K562 (cell line): ENCODE data around the gene RIT1. TPM values are rescaled to one million over a fixed set of nuclear protein-coding genes. Genes with fewer than 3 reads are reported as not detected.

Source experiments
- CHAMP1 ChIP-seq: fragments of 450-650 bp; IDR thresholded peaks from 2 replicates; pipeline ENCODE4 v1.6.1; 2016; ENCODE audit warnings: mild to moderate bottlenecking
- CUX1 ChIP-seq: fragments of 200-800 bp; sonication (Bioruptor generic); IDR thresholded peaks from 2 replicates; pipeline ENCODE4 v1.6.1; 2016; ENCODE audit warnings: missing genetic modification characterization, missing compliant biosample characterization
- EP400 ChIP-seq: fragments of 450-650 bp; IDR thresholded peaks from 2 replicates; pipeline ENCODE4 v1.6.1; 2017; ENCODE audit warnings: antibody characterized with exemption, mild to moderate bottlenecking, moderate library complexity
- HMG20A ChIP-seq: fragments of 450-650 bp; formaldehyde crosslinking; conservative IDR thresholded peaks from 2 replicates; pipeline ENCODE4 v1.4.0; 2020; ENCODE audit warnings: mild to moderate bottlenecking, mixed read lengths
- NFE2 ChIP-seq: IDR thresholded peaks from 2 replicates; pipeline ENCODE4 v1.6.1; 2014; ENCODE audit warnings: antibody characterized with exemption, low read depth
- NFIX ChIP-seq: fragments of 250-450 bp; sonication (Bioruptor Pico); IDR thresholded peaks from 2 replicates; pipeline ENCODE4 v1.4.0; 2020; ENCODE audit warnings: low read depth, mild to moderate bottlenecking, moderate library complexity
- PML ChIP-seq: IDR thresholded peaks from 2 replicates; pipeline ENCODE4 v1.6.1; 2012; ENCODE audit warnings: low read length, inconsistent platforms
- POLR2AphosphoS5 ChIP-seq: IDR thresholded peaks from 2 replicates; pipeline ENCODE4 v1.6.1; 2011; ENCODE audit warnings: mild to moderate bottlenecking, low read depth, low read length, moderate library complexity; ENCODE audit not compliant: control insufficient read depth, insufficient read depth
- RBM34 ChIP-seq: fragments of 200-400 bp; formaldehyde crosslinking; IDR thresholded peaks from 2 replicates; pipeline ENCODE4 v1.6.1; 2018; ENCODE audit warnings: low read length, borderline replicate concordance; ENCODE audit not compliant: insufficient read depth
- SMAD2 ChIP-seq: fragments of 150-350 bp; IDR thresholded peaks from 2 replicates; pipeline ENCODE4 v1.6.1; 2014; ENCODE audit warnings: low read depth, mild to moderate bottlenecking, low read length
- SNIP1 ChIP-seq: fragments of 450-650 bp; IDR thresholded peaks from 2 replicates; pipeline ENCODE4 v1.7.1; 2017; ENCODE audit warnings: low read depth, mild to moderate bottlenecking
- SP1 ChIP-seq: sonication (generic); formaldehyde crosslinking; IDR thresholded peaks from 2 replicates; pipeline ENCODE4 v1.8.1; 2022; ENCODE audit warnings: mild to moderate bottlenecking, missing genetic modification reagents
- THRB ChIP-seq: fragments of 450-650 bp; formaldehyde crosslinking; conservative IDR thresholded peaks from 2 replicates; pipeline ENCODE4 v1.4.0; 2022; ENCODE audit warnings: mild to moderate bottlenecking, missing genetic modification characterization
- ZNF23 ChIP-seq: fragments of 250-450 bp; sonication (Bioruptor Pico); IDR thresholded peaks from 2 replicates; pipeline ENCODE4 v1.4.0; 2020; ENCODE audit warnings: mild to moderate bottlenecking
- ZNF395 ChIP-seq: fragments of 200-800 bp; sonication (Bioruptor generic); IDR thresholded peaks from 2 replicates; pipeline ENCODE4 v1.6.1; 2017; ENCODE audit warnings: missing genetic modification characterization, missing compliant biosample characterization
- ZSCAN32 ChIP-seq: fragments of 450-650 bp; formaldehyde crosslinking; IDR thresholded peaks from 2 replicates; pipeline ENCODE4 v1.4.0; 2020; ENCODE audit warnings: mild to moderate bottlenecking, moderate library complexity
- polyA plus RNA-seq, 8 experiments: library from polyadenylated mRNA; depleted of rRNA in 4 of 8; stranded (reverse) in 5 of 8; unstranded in 3 of 8; fragments of >200 nt; fragmentation: Nextera tagmentation in 2 of 8; fragmentation: Illumina TruSeq in 1 of 8; extraction: Ambion mirVana in 2 of 8; extraction: Trizol in 1 of 8; gene quantifications; 2 replicates each; pipeline versions ENCODE4 v1.2.1 to v1.2.3, GENCODE V29; 2011 to 2014; ENCODE audit warnings: inconsistent platforms in 1 of 8, missing spikeins in 1 of 8
- total RNA-seq, 7 experiments: library from RNA; depleted of rRNA in 6 of 7; stranded (reverse); fragments of >200 nt in 6 of 7; fragmentation: Illumina TruSeq in 2 of 7; extraction: Trizol in 2 of 7; gene quantifications; 2 replicates each; pipeline versions ENCODE4 v1.2.1 to v1.2.3, GENCODE V29; 2011 to 2021; ENCODE audit warnings: low replicate concordance in 1 of 7

Gene RIT1
- total and polyA plus RNA-seq, 9 of the 15 experiments (the other 6 are each of a cell fraction or from before 2014, with no cell fraction given), result 13.5 to 57.6 (median 22.9) TPM

GRCh38 chr1:155856975-155857930 is 53.9 kb downstream of the RIT1 start, which contains the start of gene GON4L (continued):
- TF ChIP-seq RBM34 (no peak), NFE2 (no peak), CHAMP1 (no peak), CUX1 (CRISPR knock-in tag) (no peak), EP400 (peak; percentile 81), SMAD2 (no peak), THRB (CRISPR knock-in tag) (peak; percentile 82), NFIX (CRISPR knock-in tag) (no peak), HMG20A (CRISPR knock-in tag) (no peak), SP1 (CRISPR knock-in tag) (peak; percentile 59), ZSCAN32 (CRISPR knock-in tag) (no peak), ZNF23 (no peak), PML (peak; percentile 41; the same call in 1 of the 2 replicates), SNIP1 (no peak), ZNF395 (CRISPR knock-in tag) (no peak; the same call in 1 of the 2 replicates), POLR2AphosphoS5 (peak; percentile 81)
